Large intestine (tissue), 3 donors: ENCODE measurements around the gene NDUFA11. TPM values are rescaled to one million over a fixed set of nuclear protein-coding genes. Genes with fewer than 3 reads are reported as not detected.
"Not testable (repeated sequence)": the region's sequence is repeated elsewhere in the genome, so short reads cannot be mapped to it uniquely, and the experiment has no call there.

Experiments used
- DNase-seq, 2 donors: peaks; one replicate each; pipeline versions ENCODE4 v3.0.0 to v3.0.0-alpha.2; 2013
- H3K27ac ChIP-seq: one replicate; pipeline ENCODE4 v1.5.1; 2013; ENCODE audit warnings: low read length
- H3K27me3 ChIP-seq: 2 replicates; pipeline ENCODE4 v1.6.1; 2013; ENCODE audit warnings: low read length; ENCODE audit not compliant: control insufficient read depth, insufficient read depth
- H3K36me3 ChIP-seq: 2 replicates; pipeline ENCODE4 v1.6.1; 2013; ENCODE audit warnings: low read length; ENCODE audit not compliant: control insufficient read depth, insufficient read depth
- H3K4me1 ChIP-seq: one replicate; pipeline ENCODE4 v1.6.1; 2013; ENCODE audit warnings: low read length; ENCODE audit not compliant: control insufficient read depth, insufficient read depth
- H3K4me3 ChIP-seq: one replicate; pipeline ENCODE4 v1.5.1; 2013; ENCODE audit warnings: low read length
- H3K9me3 ChIP-seq: one replicate; pipeline ENCODE4 v1.6.1; 2013; ENCODE audit warnings: mild to moderate bottlenecking, low read depth, low read length, moderate library complexity; ENCODE audit not compliant: control insufficient read depth
- WGBS: methylation state at CpG from one replicate; pipeline ENCODE4 v1.1.5; 2013; ENCODE audit warnings: low lambda C conversion rate; ENCODE audit not compliant: insufficient coverage; 5-methylcytosine and 5-hydroxymethylcytosine counted together
- polyA plus RNA-seq: library from polyadenylated mRNA; unstranded; fragments of 120-200 nt; gene quantifications from one replicate; pipeline ENCODE4 v1.2.1, GENCODE V29; 2013

NDUFA11 gene
- polyA plus RNA-seq, 1 donor: 203 TPM

GRCh38 chr19:5857203-5858081 is 46.1 kb downstream of the NDUFA11 start:
- Histone ChIP-seq H3K36me3 (no peaks in the 10 kb centered on the region), H3K9me3 (no peaks in the 10 kb centered on the region), H3K27me3 (no peaks in the 10 kb centered on the region), H3K27ac (no peak overlapping the region), H3K4me3 (no peak overlapping the region), H3K4me1 (no peaks in the 10 kb centered on the region)
- no peak for DNase-seq
- 80% methylated on average over 1 of the region's 18 CpGs for WGBS

DNA sequence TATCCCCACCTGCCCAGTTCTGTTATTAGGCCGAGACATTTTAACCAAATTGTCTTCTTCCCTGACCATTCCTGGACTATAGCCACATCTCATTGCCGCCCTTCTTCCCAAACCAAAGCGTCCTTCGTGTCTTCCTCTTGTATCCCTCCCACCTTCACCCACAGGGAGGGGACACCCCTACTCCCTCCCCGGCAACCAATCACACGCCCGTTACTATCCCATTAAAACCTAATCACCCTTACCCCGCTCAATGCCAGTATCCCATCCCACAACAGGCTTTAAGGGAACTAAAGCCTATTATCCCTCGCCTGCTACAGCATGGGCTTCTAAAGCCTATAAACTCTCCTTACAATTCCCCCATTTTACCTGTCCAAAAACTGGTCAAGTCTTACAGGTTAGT is 48.4 kb downstream of the NDUFA11 start:
- DNase-seq, H3K4me3 ChIP-seq, H3K4me1 ChIP-seq, H3K9me3 ChIP-seq, H3K27ac ChIP-seq, H3K36me3 ChIP-seq, H3K27me3 ChIP-seq: not testable (repeated sequence)
- WGBS: no CpG with 5 or more reads among the region's 9 CpGs

DNA sequence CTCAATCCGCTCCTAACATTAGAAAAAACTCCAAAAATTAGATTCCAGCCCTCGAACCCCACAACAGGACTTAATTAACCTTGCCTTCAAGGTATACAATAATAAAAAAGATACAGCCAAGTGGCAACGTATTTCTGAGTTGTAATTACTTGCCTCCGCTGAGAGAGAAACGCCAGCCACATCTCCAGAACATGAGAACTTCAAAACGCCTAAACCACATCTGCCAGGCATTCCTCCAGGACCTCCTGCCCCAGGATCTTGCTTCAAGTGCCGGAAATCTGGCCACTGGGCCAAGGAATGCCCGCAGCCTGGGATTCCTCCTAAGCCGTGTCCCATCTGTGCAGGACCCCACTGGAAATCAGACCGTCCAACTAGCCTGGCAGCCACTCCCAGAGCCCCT is 49.5 kb downstream of the NDUFA11 start:
- no CpG with 5 or more reads among the region's 10 CpGs for WGBS
- H3K27me3 ChIP-seq, DNase-seq, H3K27ac ChIP-seq, H3K9me3 ChIP-seq, H3K36me3 ChIP-seq, H3K4me3 ChIP-seq, H3K4me1 ChIP-seq: not testable (repeated sequence)

GRCh38 chr19:5851302-5851701 is 52.3 kb downstream of the NDUFA11 start, which contains the start of gene FUT3:
Gene FUT3, minus strand, starts transcription at chr19:5851449.
- no peaks in the 10 kb centered on the region for H3K27me3 ChIP-seq
- H3K36me3 ChIP-seq: no peaks in the 10 kb centered on the region
- no peaks in the 10 kb centered on the region for H3K9me3 ChIP-seq
- WGBS: no CpG with 5 or more reads among the region's 10 CpGs
- no peak within 1 kb of the TSS for H3K4me3 ChIP-seq
- no peaks in the 10 kb centered on the region for H3K4me1 ChIP-seq
- H3K27ac ChIP-seq: no peak within 1 kb of the TSS
- no peak for DNase-seq

DNA sequence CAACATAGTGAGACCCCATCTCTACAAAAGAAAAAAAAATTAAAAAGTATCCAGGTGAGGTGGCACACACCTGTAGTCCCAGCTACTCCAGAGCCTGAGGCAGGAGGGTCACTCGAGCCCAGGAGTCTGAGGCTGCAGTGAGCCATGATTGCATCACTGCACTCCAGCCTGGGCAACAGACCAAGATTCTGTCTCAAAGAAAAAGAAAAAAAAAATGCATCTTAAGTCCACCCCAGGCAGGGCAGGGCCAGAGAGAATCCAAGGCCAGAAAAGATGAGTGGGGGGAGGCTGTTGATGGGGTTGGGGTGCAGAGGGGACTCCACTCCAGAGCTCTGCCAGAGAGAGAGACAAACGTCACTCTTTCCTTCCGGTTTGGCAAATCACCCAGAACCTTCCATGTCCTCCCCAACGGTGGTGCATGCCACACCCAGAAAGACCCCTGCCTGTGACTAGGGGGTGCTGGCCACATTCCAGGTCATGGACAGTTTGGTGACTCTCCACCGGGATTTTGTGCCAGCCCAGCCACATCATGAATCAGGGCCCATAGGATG is 52.8 kb downstream of the NDUFA11 start:
- H3K27me3 ChIP-seq: no peaks in the 10 kb centered on the region
- H3K36me3 ChIP-seq: no peaks in the 10 kb centered on the region
- H3K9me3 ChIP-seq: no peaks in the 10 kb centered on the region
- no peaks in the 10 kb centered on the region for H3K4me1 ChIP-seq
- H3K4me3 ChIP-seq: no peak overlapping the region
- no peak overlapping the region for H3K27ac ChIP-seq
- WGBS: no CpG with 5 or more reads among the region's 5 CpGs
- no peak for DNase-seq

GRCh38 chr19:5850189-5850588 is 53.4 kb downstream of the NDUFA11 start:
- Histone ChIP-seq H3K9me3 (no peaks in the 10 kb centered on the region), H3K36me3 (no peaks in the 10 kb centered on the region), H3K27me3 (no peaks in the 10 kb centered on the region), H3K4me1 (no peaks in the 10 kb centered on the region), H3K4me3 (no peak overlapping the region), H3K27ac (no peak overlapping the region)
- no peak for DNase-seq
- WGBS: 90% methylated on average over 2 of the region's 6 CpGs

DNA sequence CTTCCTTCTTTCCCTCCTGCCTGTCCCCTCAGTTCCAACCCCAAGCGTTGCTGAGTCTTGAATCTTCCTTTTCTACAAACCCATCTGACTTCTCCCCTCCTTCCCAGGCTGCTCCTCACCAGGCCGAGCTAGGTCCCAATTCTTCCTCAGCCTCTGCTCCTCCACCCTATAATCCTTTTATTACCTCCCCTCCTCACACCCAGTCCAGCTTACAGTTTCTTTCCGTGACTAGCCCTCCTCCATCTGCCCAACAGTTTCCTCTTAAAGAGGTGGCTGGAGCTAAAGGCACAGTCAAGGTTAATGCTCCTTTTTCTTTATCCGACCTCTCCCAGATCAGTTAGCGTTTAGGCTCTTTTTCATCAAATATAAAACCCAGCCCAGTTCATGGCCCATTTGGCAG is 55.0 kb downstream of the NDUFA11 start:
- H3K9me3 ChIP-seq, H3K4me1 ChIP-seq, DNase-seq, H3K36me3 ChIP-seq, H3K4me3 ChIP-seq, H3K27me3 ChIP-seq, H3K27ac ChIP-seq: not testable (repeated sequence)
- 35% methylated on average over 3 of the region's 5 CpGs for WGBS

DNA sequence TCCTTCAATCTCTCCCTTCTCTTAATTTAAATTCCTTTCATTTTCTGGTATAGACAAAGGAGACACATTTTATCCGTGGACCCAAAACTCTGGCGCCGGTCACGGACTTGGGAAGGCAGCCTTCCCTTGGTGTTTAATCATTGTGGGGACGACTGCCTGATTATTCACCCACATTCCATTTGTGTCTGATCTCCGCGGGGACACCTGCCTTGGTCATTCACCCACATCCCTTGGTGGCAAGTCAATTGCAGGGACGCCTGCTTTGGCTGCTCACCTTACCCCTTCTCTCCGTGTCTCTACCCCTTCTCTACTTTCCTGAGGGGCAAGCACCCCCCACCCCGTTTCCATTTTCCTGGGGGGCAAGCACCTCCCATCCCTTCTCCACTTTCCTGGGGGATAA is 55.7 kb downstream of the NDUFA11 start:
- not testable (repeated sequence) for H3K36me3 ChIP-seq, H3K4me3 ChIP-seq, DNase-seq, H3K27me3 ChIP-seq, H3K27ac ChIP-seq, H3K4me1 ChIP-seq, H3K9me3 ChIP-seq
- no CpG with 5 or more reads among the region's 10 CpGs for whole genome bisulfite sequencing

Other genes with a start within 250 kb of the NDUFA11 start
- 48.0 TPM for gene MICOS13, start 223.3 kb downstream of the NDUFA11 start, polyA plus RNA-seq
- gene HSD11B1L, start 222.8 kb downstream of the NDUFA11 start, polyA plus RNA-seq: 5.7 TPM
- 1,331 TPM for gene RPL36, start 213.5 kb downstream of the NDUFA11 start, polyA plus RNA-seq
- gene LONP1, start 183.6 kb downstream of the NDUFA11 start, polyA plus RNA-seq: 54.0 TPM
- gene CATSPERD, start 183.2 kb downstream of the NDUFA11 start, polyA plus RNA-seq: not detected
- 4.6 TPM for gene PRR22, start 119.0 kb downstream of the NDUFA11 start, polyA plus RNA-seq
- gene DUS3L, start 112.6 kb downstream of the NDUFA11 start, polyA plus RNA-seq: 34.6 TPM
- gene NRTN, start 98.7 kb downstream of the NDUFA11 start, polyA plus RNA-seq: 2.3 TPM
- gene FUT6, start 64.1 kb downstream of the NDUFA11 start, polyA plus RNA-seq: 0.99 TPM
- gene FUT3, start 52.3 kb downstream of the NDUFA11 start, polyA plus RNA-seq: 1.0 TPM
- not detected for gene FUT5, start 33.2 kb downstream of the NDUFA11 start, polyA plus RNA-seq
- gene VMAC, start 1.1 kb upstream of the NDUFA11 start, polyA plus RNA-seq: 8.1 TPM
- gene CAPS, start 10.5 kb upstream of the NDUFA11 start, polyA plus RNA-seq: 16.7 TPM
- gene RANBP3, start 74.3 kb upstream of the NDUFA11 start, polyA plus RNA-seq: 53.3 TPM
- gene RFX2, start 206.7 kb upstream of the NDUFA11 start, polyA plus RNA-seq: 13.1 TPM
- 0.60 TPM for gene ACSBG2, start 231.9 kb upstream of the NDUFA11 start, polyA plus RNA-seq